ENCODE data around the gene DOCK7.
"Not testable (repeated sequence)": the region's sequence is repeated elsewhere in the genome, so short reads cannot be mapped to it uniquely, and the experiment has no call there.

The DOCK7 gene

DNA sequence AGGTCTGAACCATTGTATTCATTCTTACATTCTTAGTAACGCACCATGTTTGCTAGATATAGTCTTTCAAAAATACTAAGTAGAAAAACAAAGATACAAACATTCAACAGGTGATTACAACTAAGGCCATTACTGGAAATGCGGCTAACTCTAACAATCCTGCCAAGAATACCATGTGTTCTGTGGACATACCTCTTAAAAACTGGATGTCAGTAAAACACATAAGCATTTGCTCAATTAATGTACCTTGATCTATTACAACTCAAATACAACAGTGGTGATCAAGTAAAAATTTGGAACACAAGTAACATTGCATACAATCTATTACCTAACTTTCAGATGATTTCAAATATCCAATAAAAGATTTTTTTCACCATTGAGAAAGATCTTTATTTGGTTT, 75.4 kb downstream of the DOCK7 start:
- no peak for DNase-seq (ENCODE audit: low spot score)

DNA sequence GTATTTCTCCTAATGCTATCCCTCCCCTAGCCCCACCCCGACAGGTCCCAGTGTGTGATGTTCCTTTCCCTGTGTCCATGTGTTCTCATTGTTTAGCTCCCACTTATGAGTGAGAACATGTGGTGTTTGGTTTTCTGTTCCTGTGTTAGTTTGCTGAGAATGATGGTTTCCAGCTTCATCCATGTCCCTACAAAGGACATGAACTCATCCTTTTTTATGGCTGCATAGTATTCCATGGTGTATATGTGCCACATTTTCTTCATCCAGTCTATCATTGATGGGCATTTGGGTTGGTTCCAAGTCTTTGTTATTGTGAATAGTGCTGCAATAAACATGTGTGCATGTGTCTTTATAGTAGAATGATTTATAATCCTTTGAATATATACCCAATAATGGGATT, 77.6 kb downstream of the DOCK7 start:
- not testable (repeated sequence) for DNase-seq (ENCODE audit: low spot score)

DNA sequence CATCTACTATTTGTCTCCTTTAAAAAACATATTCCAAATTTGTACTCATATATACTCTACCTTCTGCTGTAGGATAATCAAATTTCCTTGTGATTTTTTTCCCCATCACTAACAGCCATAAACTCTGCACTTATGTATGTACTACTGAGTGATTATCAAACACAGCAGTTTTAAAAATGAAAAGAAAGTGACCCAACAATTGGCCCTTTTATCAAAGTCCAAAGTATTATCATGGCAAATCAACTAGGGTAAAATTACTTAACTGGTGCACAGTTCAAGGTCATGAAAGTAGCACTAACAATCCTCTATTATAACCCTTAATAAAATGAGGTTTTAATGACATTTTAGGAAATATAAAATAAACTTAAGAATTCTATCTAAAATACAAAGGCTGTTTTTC, 79.3 kb downstream of the DOCK7 start:
- no peak for DNase-seq (ENCODE audit: low spot score)

DNA sequence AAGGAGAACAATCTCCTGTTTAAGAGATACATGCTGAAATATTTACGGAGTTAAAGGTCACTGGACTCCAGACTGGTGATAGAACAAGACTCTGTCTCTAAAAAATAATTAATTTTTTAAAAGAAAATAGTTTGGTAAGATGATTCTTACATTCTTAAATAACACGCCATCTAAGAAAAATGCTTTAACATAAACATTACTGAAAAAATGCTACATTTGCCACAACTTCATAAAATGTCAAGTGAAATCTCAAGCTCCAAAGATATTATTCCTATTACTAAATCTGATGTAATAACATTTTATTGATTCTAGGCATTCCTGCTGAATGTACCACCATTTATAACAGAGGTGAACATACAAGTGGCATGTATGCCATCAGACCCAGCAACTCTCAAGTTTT, 86.7 kb downstream of the DOCK7 start:
- no peak for DNase-seq (ENCODE audit: low spot score)

DNA sequence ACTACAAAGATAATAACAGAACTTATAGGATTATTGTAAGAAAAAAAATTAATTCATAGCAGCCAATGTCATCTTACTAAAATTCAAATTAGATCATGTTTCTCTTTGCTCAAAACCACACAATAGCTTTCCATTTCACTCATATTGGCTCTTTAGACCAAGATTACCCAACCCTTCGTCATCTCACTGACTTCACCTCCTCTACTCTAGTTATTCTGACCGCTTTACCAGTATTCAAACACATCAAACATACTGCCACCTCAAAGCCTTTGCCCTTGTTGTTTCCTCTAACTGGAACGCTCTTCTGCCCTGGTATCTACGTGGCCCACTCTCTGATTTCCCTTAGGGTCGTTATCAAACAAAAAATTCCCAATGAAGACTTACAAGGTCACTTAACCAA, 89.1 kb downstream of the DOCK7 start:
- no peak for DNase-seq (ENCODE audit: low spot score)

DNA sequence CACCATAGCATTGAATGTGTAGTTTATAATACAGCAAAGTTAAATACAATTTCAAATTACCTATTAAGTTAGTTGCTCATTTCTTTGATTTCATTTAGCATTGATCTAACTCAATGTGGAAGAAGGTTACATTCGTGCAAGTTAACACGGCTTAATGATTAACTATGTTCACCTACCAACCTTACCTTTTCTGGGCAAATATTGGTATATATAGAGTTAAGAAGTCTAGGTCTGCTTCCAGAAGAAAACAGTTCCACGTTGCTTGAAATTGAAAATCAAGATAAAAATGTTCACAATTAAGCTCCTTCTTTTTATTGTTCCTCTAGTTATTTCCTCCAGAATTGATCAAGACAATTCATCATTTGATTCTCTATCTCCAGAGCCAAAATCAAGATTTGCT, 90.9 kb downstream of the DOCK7 start, which contains the start of gene ANGPTL3:
ANGPTL3 (plus strand) TSS at position 240 of the 400 bp plus-strand sequence; CDS start at position 287, 47 bp downstream.
- no peak for DNase-seq (ENCODE audit: low spot score)

DNA sequence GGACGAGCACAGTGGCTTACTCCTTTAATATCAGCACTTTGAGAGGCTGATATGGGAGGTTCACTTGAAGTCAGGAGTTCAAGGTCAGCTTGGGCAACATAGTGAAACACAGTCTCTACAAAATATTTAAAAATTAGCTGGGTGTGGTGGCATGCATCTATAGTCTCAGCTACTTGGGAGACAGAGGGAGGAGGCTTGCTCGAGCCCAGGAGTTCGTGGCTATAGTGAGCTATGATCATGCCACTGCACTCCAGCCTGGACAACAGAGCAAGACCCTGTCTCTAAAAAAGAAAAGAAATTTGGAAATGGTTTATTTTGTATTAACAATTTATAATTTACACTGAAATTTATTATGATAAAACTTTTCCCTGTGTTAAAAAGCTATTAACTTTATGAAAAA, 92.5 kb downstream of the DOCK7 start:
- DNase-seq (ENCODE audit: low spot score), result no peak

DNA sequence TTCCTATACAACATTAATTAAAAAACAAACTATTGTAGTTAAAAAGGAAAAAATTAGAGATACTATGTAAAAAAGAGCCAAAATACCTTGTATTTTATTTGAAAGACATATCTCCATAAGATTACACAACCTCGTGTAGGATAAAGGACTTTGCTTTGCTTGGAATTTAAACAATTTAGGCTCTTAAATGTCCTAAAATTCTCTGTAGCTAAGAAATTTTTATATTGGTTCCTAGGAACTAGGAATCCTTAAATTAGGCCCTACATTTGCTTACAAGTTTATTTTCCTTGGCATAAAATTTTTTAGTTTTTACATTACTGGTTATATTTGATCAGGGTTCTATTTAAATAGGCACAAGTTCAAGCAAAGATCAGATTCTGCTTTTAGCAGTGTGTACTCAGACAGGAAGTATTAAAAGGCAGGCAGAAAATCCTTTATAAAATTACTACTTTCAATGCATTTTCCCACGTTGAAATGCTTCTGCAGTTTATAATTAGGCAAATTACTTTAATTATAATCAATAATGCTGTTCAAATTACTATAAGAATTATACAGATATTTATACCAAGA, 94.3 kb downstream of the DOCK7 start:
- DNase-seq (ENCODE audit: low spot score), result no peak

DNA sequence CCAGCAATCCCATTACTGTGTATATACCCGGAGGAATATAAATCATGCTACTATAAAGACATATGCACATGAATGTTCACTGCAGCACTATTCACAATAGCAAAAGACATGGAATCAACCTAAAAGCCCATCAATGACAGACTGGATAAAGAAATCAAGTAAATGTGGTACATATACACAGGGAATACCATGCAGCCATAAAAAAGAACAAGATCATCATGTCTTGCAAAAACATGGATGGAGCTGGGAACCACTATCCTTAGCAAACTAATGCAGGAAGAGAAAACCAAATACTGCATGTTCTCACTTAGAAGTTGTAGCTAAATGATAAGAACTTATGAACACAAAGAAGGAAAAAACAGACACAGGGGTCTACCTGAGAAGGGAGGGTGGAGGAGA, 97.2 kb downstream of the DOCK7 start:
- DNase-seq (ENCODE audit: low spot score), result no peak

DNA sequence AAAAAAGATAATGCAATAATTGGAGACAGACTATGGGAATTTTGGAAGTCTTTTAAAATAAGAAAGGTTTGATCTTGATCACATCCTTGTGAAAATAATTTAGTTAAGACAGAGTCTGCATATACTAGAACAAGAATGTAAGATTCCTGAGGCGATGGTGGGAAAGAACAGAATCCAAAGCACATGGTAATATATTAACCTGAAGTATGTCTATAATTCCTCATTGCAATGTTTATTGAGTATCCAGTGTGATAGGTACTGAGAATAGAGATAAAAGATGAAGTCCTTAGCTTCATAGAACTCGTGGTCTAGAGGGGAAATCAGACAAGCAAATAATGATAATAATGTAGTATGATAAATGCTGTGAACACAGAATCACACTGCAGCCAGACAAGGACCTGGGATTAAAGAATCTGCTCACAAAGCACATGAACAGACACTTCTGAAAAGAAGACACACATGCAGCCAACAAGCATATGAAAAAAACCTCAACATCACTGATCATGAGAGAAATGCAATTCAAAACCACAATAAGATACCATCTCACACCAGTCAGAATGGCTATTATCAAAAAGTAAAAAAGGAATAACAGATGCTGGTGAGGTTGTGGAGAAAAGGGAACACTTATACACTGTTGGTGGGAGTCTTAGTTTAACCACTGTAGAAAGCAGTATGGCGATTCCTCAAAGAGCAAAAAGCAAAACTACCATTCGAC, 97.8 kb downstream of the DOCK7 start:
- DNase-seq (ENCODE audit: low spot score), result no peak

DNA sequence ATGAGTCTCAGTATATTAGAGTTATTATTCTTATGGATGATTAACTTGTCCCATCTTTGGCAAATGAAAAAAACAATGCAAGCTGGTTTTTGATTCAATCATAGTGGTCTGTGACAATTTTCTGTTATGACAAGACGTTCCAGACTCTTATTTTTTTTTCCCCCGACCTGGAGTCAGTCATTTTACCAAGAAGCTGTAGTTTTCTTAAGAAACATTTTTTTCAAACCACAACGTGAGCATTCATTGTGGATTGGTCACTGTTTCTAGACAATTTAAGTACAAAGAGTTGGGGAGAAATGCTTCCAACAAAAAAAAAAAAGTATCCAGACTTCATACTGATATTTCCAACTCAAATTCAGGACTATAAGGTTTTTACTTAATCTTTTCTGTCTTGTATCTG, 98.9 kb downstream of the DOCK7 start:
- DNase-seq (ENCODE audit: low spot score), result no peak

DNA sequence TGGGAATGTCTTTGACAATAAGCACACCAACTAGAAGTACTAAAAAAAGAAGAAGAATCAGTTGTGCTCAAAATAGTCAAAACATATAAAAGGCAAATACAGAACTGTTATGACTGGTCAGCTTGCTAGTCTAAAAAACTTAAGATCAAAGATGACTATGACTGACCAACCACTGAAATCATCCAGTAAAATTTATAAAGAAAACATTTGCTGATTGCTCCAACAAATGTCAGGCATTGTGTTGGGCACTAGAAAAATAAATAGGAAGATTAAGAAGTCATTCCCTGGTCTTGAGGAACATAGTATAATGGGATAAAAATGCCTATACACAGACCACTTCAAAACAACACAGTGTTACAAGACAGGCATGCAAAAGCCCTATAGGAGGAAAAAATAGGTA, 100.2 kb downstream of the DOCK7 start:
- DNase-seq (ENCODE audit: low spot score), result no peak

DNA sequence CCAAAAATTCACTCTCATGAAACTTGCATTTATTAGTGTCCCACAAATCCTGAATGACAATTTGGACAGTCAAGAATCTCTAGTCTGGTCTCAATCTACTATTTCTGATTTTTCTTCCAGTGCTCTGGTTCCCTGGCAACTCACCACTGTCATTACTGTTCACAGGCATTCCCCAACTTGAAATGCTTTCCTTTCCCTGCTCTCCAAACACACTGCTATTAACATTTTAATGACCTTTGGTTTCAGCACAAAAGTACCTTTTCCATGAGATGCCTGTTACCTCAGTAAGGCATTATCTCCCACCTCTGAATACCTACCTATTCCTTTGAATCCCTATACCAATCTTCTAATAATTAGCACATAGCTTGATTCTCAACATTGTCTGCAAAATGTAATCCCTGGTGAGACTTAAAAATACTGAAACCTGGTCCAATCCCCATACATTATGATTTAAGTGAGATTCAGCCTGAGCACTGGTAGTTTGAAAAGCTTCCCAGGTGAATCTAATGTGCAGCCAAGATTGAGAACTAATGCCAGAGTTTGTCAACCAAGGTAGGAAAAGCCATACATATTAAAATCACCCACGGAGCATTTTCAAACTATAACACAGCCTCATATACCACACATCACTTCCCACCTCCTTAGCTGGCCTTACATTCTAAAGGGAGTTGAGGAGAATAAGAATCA, 102.6 kb downstream of the DOCK7 start:
- no peak for DNase-seq (ENCODE audit: low spot score)

DNA sequence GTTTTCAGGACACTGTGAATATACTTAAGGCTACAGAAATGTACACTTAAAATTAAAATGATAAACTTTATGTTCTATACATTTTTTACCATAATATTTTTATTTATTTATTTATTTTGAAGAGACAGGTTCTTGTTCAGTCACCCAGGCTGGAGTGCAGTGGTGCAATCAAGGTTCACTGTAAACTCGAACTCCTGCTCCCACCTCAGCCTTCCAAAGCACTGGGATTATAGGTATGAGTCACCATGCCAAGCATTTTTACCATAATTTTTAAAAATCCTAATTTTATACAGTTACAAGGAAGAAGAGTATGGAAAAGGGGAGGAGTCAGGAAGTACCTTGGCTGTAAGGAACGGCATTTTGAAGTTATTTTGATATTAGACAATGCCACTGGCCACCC, 114.5 kb downstream of the DOCK7 start:
- DNase-seq (ENCODE audit: low spot score), result no peak

DNA sequence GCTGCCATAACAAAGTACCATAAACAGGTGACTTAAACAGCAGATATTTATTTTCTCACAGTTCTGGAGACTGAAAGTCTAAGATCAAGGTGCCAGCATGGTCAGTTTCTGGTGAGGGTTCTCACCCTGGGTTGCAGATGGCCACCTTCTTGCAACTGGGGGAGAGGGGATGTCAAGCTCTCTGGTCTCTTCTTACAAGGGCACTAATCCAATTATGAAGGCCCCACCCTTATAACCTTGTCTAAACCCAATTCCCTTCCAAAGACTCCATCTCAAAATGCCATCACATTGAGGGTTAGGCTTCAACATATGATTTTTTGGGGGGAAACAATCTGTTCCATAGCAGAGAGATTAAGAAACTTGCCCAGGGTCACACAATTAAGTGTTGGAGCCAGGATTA, 115.7 kb downstream of the DOCK7 start:
- DNase-seq (ENCODE audit: low spot score), result no peak

DNA sequence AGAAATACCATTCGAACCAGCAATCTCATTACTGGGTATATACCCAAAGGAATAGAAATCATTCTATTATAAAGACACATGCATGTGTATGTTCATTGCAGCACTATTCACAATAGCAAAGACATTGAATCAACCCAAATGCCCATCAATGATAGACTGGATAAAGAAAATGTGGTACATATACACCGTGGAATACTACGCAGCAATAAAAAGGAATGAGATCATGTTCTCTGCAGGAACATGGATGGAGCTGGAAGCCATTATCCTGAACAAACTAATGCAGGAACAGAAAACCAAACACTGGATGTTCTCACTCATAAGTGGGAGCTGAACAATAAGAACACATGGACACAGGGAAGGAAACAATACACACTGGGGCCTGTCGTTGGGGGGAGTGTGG, 116.7 kb downstream of the DOCK7 start:
- DNase-seq (ENCODE audit: low spot score), result not testable (repeated sequence)

DNA sequence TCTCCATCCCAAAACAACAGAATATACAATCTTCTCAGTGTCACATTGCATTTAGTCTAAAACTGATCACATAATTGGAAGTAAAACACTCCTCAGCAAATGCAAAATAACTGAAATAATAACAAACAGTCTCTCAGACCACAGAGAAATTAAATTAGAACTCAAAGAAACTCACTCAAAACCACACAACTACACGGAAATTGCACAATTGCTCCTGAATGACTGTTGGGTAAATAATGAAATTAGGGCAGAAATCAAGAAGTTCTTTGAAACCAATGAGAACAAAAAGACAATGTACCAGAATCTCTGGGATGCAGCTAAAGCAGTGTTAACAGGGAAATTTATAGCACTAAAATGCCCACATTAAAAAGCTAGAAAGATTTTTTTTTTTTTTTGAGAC, 120.3 kb downstream of the DOCK7 start:
- DNase-seq (ENCODE audit: low spot score), result not testable (repeated sequence)

DNA sequence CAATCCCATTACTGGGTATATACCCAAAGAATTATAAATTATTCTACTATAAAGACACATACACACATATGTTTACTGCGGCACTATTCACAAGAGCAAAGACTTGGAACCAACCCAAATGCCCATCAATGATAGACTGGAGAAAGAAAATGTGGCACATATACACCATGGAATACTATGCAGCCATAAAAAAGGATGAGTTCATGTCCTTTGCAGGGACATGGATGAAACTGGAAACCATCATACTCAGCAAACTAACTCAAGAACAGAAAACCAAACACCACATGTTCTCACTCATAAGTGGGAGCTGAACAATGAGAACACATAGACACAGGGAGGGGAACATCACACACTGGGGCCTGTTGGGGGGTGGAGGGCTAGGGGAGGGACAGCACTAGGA, 121.0 kb downstream of the DOCK7 start:
- DNase-seq (ENCODE audit: low spot score), result not testable (repeated sequence)

DNA sequence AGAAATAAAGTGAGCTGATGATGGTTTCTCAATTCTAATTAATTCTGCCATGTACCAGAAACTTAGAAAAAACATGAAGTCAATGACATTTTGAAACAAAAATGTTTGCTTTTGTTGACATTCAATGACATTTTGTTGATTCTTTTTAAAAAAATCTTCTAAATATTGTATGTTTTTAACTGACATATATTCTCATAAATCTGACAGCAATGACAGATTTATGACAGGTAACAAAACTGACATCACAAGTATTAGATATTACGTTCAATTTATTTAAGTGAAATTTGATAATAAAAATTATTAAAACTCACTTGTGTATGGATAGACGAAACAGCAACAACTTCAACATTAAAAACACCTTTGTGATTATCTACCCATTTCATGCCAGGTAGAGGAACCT, 126.9 kb downstream of the DOCK7 start:
- DNase-seq (ENCODE audit: low spot score), result no peak

DNA sequence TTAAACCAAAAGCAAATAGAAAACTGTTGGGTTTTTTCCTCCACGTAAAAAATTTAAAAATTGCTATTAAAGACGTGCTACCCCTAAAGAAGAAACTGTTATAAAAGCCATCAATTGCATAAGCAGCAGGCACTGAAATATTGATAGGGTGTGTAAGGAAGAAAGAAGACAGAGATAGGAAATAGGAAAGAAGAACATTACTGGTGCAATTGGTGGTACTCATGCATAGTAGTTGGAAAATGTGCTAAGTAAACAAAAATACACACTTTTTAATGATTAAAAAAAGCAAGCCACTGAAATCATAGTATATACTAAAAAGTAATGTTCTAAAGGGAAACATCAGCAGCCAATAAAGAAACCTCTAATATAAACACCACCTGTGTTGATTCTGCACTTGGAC, 143.6 kb downstream of the DOCK7 start:
- DNase-seq (ENCODE audit: low spot score), result no peak

DNA sequence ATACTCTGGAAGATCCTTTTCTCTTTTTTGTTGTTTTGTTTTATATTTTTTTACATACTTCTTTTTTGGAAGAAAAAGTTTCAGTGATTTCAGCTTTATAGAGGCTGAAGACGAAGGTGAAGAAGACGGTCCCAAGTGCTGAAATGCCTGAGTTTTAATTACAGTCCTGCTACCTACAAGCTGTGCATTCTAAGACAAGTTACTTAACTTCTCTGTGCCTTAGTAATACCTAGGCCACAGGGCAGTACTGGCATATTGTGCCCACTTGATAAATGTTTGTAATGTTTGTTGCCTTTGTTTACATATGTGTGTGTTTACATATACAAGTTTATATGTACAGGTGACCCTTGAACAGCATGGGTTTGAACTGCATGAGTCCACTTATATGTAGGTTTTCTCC, 147.1 kb downstream of the DOCK7 start:
- no peak for DNase-seq (ENCODE audit: low spot score)

DNA sequence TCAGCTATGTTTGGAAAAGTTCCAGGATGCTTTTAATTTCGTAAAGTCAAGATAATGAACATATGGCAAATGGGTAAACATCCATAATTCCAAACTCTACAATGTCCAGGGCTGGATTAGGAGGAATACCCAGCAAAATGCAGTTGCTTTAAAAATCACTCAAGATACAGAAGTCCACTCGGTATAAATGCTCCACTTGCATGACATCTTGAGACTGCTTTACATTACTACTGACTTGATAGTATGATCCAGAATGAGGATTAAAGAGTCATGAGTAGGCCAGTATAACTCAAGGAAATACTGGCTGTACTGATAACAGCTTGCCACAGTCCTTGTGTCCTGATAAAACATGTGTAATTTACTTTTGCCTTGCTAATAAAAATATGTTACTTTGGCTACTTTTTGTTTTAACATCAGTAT, 149.1 kb downstream of the DOCK7 start:
- DNase-seq (ENCODE audit: low spot score), result no peak

DNA sequence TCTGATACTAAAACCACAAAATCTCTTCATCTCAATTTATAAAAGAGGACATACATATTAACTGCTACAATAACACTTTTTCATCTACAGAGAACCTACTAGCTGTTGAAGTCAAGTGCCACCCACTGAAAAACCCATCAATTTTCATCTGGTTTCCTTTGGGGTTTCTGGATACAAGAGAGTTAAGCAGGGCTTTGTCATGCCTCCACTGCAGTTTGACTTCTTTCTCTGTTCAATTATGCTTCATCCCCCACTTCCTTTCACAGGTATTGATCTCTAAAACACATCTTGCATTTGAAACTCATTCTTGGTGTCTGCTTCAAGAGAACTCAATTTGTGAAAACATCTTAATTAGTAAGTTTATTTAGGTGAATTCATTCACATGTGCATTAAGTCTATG, 151.3 kb downstream of the DOCK7 start:
- DNase-seq (ENCODE audit: low spot score), result no peak

Measured in AG08395 (cell line).